Type B pancreatic cell (in vitro differentiated cells): ENCODE measurements around the gene GUF1. TPM values are rescaled to one million over a fixed set of nuclear protein-coding genes. Genes with fewer than 3 reads are reported as not detected.

Experiments
- DNase-seq: peaks from one replicate; pipeline ENCODE4 v3.0.0; 2021; ENCODE audit warnings: mixed read lengths; ENCODE audit not compliant: unreplicated experiment; ENCODE audit errors: extremely low spot score
- H3K27ac Mint-ChIP-seq: 2 replicates; pipeline ENCODE4 v1.8.0; 2021; ENCODE audit warnings: mild to moderate bottlenecking, mixed read lengths
- H3K27me3 Mint-ChIP-seq: 2 replicates; pipeline ENCODE4 v1.8.0; 2021; ENCODE audit warnings: mixed read lengths
- H3K36me3 Mint-ChIP-seq: 2 replicates; pipeline ENCODE4 v1.8.0; 2021; ENCODE audit warnings: mixed read lengths
- H3K4me1 Mint-ChIP-seq: one replicate; pipeline ENCODE4 v1.8.0; 2021; ENCODE audit warnings: mixed read lengths; ENCODE audit not compliant: unreplicated experiment
- H3K4me3 Mint-ChIP-seq: 2 replicates; pipeline ENCODE4 v1.8.0; 2021; ENCODE audit warnings: mild to moderate bottlenecking, mixed read lengths
- H3K9me3 Mint-ChIP-seq: 2 replicates; pipeline ENCODE4 v1.8.0; 2021; ENCODE audit warnings: mixed read lengths
- CTCF ChIP-seq: fragments of 200-600 bp; sonication (generic); conservative IDR thresholded peaks from 2 replicates; pipeline ENCODE4 v1.5.0; 2021; ENCODE audit warnings: antibody characterized with exemption, mild to moderate bottlenecking
- long read RNA-seq: library from polyadenylated mRNA; unstranded; transcript quantifications from one replicate; pipeline ENCODE4 v2.0.0, GENCODE V29; 2020
- total RNA-seq: library from RNA; stranded (reverse); gene quantifications from 2 replicates; pipeline ENCODE4 v1.2.1, GENCODE V29; 2021; ENCODE audit warnings: low replicate concordance

Gene GUF1, protein sequence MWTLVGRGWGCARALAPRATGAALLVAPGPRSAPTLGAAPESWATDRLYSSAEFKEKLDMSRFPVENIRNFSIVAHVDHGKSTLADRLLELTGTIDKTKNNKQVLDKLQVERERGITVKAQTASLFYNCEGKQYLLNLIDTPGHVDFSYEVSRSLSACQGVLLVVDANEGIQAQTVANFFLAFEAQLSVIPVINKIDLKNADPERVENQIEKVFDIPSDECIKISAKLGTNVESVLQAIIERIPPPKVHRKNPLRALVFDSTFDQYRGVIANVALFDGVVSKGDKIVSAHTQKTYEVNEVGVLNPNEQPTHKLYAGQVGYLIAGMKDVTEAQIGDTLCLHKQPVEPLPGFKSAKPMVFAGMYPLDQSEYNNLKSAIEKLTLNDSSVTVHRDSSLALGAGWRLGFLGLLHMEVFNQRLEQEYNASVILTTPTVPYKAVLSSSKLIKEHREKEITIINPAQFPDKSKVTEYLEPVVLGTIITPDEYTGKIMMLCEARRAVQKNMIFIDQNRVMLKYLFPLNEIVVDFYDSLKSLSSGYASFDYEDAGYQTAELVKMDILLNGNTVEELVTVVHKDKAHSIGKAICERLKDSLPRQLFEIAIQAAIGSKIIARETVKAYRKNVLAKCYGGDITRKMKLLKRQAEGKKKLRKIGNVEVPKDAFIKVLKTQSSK
- 25.6 and 27.8 TPM in 2 replicates for total RNA-seq
- long read RNA-seq, full-length matches to known transcripts = 17 of 45 reads
- long read RNA-seq, partial matches to known transcripts = 12 of 45 reads
- long read RNA-seq, other reads (novel, unspliced or antisense) = 16 of 45 reads

DNA sequence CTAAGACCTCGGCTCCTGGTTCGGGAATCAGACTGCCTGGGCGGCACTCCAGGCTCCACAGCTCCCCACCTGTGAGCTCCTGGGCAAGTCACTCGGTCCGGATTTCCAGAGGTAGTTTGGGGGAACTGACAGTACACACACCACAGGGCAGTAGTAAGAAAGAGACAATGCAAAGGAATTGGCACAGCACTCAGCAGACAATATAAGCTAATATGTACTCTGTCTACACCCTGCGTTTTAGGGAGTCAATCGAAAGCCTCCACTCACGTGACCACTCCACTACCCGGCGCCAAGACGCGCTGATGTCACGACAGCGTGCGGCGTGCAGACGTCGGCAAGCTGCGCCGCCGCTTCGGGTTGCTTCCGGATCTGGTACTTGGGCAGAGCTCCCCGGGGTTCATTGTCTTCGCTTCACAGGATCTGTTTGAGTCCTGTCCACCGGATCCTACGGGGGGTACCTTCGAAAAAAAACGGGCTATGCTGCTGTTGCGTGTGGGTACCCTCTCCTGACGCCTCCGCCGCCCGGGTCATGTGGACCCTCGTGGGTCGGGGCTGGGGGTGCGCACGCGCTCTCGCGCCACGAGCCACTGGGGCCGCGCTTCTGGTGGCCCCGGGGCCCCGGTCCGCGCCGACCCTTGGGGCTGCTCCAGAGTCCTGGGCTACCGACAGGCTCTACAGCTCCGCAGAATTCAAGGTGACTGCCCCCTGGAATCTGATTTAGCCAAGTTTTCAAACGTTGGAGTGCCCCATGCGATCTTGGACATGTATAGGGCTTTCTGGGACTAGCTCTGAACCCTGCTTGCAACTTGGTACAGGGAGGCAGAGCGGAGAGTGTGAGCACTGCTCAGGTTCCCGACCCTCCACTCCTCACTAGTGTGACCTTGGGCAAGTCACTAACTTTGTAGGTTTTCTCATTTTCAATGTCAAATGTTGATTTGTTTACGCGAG is at the start of gene GUF1:
Gene GUF1, plus strand, starts transcription at position 327 of the 948 bp plus-strand sequence. Its CDS starts 203 bp downstream, at position 530.
- Mint-ChIP-seq H3K36me3 (no peaks in the 10 kb centered on the region), H3K27me3 (peaks cover 3% of the 10 kb centered on the region), H3K4me1 (peaks cover 21% of the 10 kb centered on the region), H3K9me3 (no peaks in the 10 kb centered on the region), H3K4me3 (peak within 1 kb of the TSS; percentile 99), H3K27ac (peak within 1 kb of the TSS; percentile 98)
- peak; percentile 89 for DNase-seq
- no peak for TF ChIP-seq CTCF

DNA sequence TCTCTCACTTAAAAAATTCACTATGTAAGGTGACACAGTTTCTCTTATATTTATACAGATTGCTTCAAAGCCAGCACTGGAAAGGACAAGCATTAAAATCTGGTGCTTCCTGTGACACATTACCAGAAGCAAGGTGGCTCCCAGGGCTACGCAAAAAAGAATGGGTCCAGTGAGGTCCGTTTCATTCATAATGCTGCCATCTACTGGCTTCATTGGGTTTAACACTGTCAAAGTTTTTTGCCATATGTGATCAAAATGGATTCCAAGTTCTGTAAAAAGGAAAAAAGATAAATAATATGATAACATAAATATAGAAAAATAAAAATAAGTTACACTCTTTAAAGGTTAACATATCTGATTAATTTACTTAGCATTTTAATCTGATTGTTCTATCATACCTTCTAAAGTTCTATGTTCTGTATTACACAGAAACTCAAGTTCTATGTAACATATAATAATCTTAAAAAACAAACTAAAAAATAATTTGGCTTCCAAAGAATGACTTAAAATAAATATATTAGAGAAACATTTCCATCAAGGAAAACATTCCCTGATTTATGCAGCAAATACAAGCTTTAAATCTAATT is 48.8 kb upstream of the GUF1 start:
- Mint-ChIP-seq H3K27ac (no peak overlapping the region), H3K4me3 (no peak overlapping the region), H3K9me3 (no peaks in the 10 kb centered on the region), H3K36me3 (no peaks in the 10 kb centered on the region), H3K27me3 (no peaks in the 10 kb centered on the region), H3K4me1 (no peaks in the 10 kb centered on the region)
- peak; percentile 86 for TF ChIP-seq CTCF
- DNase-seq = no peak

GRCh38 chr4:44632089-44632488 is 46.1 kb upstream of the GUF1 start:
- H3K27me3 Mint-ChIP-seq = peaks cover 5% of the 10 kb centered on the region
- H3K27ac Mint-ChIP-seq = no peak overlapping the region
- H3K9me3 Mint-ChIP-seq = no peaks in the 10 kb centered on the region
- no peak for DNase-seq
- no peaks in the 10 kb centered on the region for H3K4me1 Mint-ChIP-seq
- TF ChIP-seq CTCF = peak; percentile 50
- no peak overlapping the region for H3K4me3 Mint-ChIP-seq
- H3K36me3 Mint-ChIP-seq = no peaks in the 10 kb centered on the region

GRCh38 chr4:44632733-44633132 is 45.5 kb upstream of the GUF1 start:
- H3K36me3 Mint-ChIP-seq = no peaks in the 10 kb centered on the region
- H3K4me3 Mint-ChIP-seq = no peak overlapping the region
- DNase-seq = no peak
- H3K4me1 Mint-ChIP-seq = no peaks in the 10 kb centered on the region
- H3K9me3 Mint-ChIP-seq = no peaks in the 10 kb centered on the region
- no peak for TF ChIP-seq CTCF
- H3K27ac Mint-ChIP-seq = no peak overlapping the region
- H3K27me3 Mint-ChIP-seq = peaks cover 5% of the 10 kb centered on the region

- DNase-seq = no peak
- Mint-ChIP-seq H3K9me3 (no peaks in the 10 kb centered on the region), H3K36me3 (no peaks in the 10 kb centered on the region), H3K27me3 (peaks cover 5% of the 10 kb centered on the region), H3K4me1 (no peaks in the 10 kb centered on the region), H3K4me3 (no peak overlapping the region), H3K27ac (no peak overlapping the region)
- no peak for TF ChIP-seq CTCF
These were observed 40.1 kb upstream of the GUF1 start for GRCh38 chr4:44638091-44638490.
